NCI-H1048 (cell line): ENCODE data around the gene NOXA1.

Experiments
- DNase-seq: peaks from one replicate; lab custom pipeline; 2025; lab: John Stamatoyannopoulos, UW

Gene NOXA1

DNA sequence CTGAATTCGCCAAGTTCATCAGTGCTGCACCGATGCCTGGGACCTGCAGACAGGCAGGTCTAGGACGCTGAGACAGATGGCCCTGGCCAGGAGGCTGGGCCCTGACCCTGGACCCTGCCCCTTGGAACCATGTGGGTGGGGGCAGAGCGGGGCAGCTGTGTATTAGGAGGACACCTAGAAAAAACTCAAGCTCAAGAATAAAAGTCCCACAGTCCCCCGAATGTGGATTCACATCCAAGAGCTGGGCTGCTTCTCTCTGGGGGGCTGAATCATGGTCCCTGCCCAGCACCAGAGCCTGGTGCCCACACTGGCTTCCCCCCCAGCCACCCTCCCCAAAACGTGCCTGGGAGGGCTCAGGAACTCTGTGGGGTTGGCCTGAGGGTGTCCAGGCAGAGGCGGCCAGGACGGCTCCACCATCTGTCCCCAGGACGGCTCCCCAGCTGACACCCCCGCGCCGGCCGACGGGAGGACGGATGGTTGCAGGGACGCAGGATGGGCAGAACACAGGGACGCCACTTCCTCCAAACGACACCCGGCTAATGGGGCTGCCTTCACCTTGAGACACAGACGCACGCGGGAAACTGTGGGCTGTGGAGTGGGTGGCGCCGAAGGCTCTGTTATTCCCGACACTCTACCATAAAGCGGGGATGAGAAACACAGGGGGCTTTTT, 35.2 kb upstream of the NOXA1 start:
- DNase-seq, result no peak

- no peak for DNase-seq
These were observed 34.4 kb upstream of the NOXA1 start for GRCh38 chr9:137388589-137389427.

- no peak for DNase-seq
These were observed 33.8 kb upstream of the NOXA1 start for GRCh38 chr9:137389428-137389746.

GRCh38 chr9:137390553-137391410, 32.4 kb upstream of the NOXA1 start:
- no peak for DNase-seq

DNA sequence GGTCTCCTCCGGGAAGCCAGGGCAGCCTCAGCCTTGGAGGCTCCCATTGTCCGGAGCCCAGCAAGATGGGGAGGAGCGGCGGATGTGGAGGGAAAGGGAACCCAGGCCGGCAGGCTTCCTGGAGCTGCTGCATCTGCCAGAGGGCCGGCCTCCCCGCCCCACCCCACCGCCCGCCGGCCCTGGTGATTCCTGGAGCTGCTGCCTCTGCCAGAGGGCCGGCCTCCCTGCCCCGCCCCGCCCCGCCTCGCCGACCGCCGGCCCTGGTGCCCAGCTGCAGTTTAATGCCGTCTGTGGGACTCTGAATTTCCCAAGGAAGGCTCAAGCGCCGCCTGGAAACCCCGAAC, 31.8 kb upstream of the NOXA1 start:
- no peak for DNase-seq

- DNase-seq, result no peak
These were observed 30.8 kb upstream of the NOXA1 start for GRCh38 chr9:137392232-137393007.

DNA sequence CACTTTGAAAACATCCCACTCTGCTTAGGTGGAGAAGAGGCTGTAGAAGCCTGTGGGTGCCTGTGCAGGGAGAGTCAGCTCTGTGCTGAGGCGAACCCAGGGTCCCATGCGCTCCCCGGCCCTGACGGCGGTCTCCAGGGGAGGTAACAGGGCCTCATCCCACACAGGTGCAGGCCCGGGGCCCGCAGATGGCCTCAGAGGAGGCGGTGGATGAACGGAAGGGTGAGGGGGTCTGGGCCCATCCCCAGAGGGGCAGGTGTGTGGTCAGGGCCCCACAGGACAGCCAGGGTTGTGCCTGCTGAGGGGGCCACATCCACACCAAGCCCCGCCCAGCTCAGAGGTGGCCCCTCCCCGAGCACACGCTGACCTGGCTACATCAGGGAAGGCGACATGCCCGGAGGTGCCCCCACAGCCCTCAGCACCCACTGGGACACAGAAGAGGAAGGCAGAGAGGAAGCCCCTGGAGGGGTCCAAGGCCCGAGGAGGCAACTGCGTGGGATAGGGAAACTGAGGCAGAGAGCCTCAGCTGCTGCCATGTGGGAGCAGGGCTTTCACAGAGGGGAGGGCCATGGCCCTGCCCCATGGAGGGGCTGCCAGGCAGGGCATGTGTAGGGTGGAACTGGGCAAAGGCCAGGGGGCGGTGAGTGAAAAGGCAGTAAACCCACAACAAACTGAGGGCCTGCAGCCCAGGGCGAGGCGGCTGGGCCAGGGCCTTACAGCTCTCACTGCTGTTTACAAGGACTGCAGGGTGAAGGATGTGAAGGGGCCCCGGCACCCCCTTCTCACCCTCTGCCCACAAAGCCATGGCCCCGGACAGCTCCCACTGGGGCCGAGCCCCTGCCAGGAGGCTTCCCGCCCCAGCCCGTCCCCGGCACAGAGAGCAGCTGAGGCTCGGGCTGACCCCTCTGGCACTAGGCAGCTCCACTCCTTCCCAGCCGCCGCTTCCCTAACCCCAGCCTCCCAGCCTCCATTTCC, 29.7 kb upstream of the NOXA1 start:
- no peak for DNase-seq

- no peak for DNase-seq
These were observed 28.1 kb upstream of the NOXA1 start for GRCh38 chr9:137394866-137395665.

DNA sequence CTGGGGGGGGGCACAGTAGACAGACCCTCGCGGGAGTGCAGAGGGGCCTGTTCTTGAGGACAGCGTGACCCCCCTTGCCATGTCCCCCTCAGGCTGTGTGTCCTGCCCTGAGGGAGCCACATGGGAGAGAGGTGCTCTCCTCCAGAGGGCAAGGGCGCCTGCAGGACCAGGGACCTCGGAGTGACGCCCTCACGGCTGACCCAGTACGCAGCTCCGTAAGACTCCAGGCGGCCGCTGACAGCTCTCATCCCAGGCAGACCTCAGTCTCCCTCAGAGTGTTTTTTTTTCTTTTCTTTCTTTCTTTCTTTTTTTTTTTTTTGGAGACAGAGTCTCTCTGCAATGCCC, 27.6 kb upstream of the NOXA1 start:
- DNase-seq, result no peak

DNA sequence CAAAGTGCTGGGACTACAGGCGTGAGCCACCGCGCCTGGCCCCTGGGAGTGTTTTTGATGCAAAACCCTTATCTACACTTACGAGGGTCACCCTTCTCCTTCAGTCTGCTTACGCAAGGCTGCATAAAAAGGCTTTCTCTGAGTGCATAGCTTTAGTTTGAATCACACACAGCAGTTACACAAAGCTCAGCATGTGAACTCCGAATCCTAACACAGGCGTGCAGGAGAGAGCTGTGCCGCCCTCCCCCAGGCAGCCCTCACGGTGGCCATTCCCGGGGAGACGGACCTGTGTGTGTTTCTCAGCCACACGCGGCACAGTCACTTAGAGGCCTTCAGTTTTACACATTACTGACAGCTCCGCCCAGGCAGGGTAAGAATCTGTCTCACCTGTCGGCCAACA, 27.0 kb upstream of the NOXA1 start:
- DNase-seq, result no peak

DNA sequence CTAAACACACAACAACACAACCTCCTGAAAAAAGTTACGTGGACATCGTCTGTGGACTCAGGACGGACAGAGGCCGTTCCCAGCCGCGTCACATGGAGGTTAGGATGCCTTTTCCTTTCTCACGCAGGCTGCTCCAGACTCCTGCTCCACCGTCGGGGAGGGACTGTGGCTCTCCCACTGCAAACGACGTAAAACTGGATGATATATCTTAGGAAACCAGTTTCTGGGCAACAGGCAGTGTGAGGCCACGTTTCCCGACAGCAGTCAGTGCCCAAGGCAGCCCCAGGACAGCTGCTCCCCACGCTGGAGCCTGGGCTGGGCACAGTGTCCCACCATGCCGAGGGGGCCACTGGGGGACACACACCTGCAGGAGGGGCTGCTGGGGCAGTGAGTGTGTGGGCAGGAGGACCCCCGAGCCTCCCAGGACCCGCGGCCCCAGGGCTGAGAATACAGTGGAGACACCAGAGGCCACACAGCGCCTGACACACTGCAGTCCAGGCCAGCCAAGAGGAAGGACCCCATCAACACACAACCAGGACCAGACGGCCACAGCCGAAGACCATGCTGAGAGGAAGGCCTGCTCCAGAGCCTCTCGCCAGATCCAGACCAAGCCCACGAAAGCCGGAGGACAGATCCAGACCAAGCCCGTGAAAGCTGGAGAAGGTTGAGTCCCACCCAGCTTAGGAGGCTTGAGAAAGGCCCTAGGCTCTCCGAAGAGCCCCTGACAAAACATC, 26.4 kb upstream of the NOXA1 start:
- no peak for DNase-seq

- DNase-seq, result no peak
These were observed 25.3 kb upstream of the NOXA1 start for GRCh38 chr9:137397675-137398423.

- no peak for DNase-seq
These were observed 24.4 kb upstream of the NOXA1 start for GRCh38 chr9:137398561-137399468.

- DNase-seq, result no peak
These were observed 20.4 kb upstream of the NOXA1 start for GRCh38 chr9:137402746-137403145.

DNA sequence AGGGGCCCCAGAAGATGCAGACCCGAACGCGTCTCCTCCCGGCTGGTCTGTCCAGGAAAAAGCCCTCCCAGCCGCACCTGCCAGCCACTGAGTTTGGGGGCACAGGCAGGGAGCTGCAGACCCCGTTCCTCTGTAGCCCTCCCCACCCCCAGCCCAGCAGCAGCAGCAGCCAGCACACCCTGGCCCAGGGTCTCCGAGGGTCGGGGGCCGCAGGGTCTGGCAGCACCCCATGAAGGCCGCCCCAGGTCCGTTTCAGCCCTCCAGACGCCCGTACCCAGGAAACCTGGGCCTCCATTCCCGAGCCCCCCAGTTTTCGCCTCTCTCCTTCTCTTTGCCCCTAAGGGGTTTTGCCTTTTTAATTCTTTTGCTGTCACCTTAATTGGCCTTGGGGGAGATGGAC, 19.9 kb upstream of the NOXA1 start:
- no peak for DNase-seq

DNA sequence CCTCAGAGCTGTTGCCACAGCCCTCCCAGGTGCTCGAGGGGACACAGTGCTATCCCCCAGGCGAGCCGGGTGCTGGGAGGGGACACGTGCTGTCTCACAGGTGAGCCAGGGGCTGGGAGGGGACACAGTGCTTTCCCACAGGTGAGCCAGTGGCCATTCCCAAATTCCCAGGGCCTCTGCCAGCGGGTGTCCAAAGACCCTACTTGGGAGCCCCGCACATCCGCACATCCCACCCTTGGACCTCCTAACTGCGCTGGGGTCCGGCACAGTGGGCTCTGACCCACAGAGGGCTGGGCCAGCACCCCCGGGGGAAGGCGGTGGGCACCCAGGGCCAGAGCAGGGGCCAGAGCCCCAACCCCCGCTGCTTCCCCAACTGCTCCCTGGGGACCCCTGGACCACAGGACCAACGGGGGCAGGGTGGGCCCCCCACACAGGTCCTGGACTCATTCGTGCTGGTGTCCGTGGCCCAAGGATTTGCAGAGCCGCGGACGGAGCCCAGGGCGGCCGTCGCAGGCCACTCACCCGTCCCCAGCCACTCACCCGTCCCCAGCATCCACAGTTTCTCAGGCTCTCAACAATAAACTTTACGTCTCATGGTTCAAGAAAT, 18.1 kb upstream of the NOXA1 start:
- no peak for DNase-seq

- no peak for DNase-seq
These were observed 17.5 kb upstream of the NOXA1 start for GRCh38 chr9:137405677-137406081.
